PC-9 (cell line): ENCODE results near the gene MSI2.

Experiments
- EZH2 ChIP-seq: fragments of 200-600 bp; sonication (generic); IDR thresholded peaks from 2 replicates; pipeline ENCODE4 v1.8.0; 2017; ENCODE audit warnings: antibody characterized with exemption, low read depth
- TF ChIP-seq, protein P1 (sequence below): fragments of 200-600 bp; sonication (generic); conservative IDR thresholded peaks from 2 replicates; pipeline ENCODE4 v1.6.1; 2017; ENCODE audit warnings: mixed run types, antibody characterized with exemption, mild to moderate bottlenecking, moderate library complexity

DNA sequence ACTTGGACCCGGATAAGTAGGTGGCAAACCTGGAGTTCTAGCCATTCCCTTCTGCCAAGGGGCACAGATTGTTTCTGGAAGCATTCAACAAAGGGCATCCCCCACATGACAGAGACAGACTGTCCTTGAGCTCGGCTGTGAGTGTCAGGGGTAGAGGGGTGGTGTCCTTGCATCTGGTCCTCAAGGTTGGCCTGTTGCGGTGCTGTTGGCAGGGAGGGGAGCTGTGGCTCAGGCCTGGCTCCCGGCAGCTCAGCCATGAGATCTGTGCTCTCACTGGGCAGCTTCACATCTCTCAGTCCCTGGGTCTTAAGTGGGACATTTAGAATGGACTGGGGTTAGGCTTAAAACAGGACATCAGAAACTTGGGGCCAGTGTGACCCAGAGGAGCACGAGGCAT lies 468.4 kb downstream of the MSI2 start:
- TF ChIP-seq EZH2: no peak
- TF ChIP-seq, protein P1, sequence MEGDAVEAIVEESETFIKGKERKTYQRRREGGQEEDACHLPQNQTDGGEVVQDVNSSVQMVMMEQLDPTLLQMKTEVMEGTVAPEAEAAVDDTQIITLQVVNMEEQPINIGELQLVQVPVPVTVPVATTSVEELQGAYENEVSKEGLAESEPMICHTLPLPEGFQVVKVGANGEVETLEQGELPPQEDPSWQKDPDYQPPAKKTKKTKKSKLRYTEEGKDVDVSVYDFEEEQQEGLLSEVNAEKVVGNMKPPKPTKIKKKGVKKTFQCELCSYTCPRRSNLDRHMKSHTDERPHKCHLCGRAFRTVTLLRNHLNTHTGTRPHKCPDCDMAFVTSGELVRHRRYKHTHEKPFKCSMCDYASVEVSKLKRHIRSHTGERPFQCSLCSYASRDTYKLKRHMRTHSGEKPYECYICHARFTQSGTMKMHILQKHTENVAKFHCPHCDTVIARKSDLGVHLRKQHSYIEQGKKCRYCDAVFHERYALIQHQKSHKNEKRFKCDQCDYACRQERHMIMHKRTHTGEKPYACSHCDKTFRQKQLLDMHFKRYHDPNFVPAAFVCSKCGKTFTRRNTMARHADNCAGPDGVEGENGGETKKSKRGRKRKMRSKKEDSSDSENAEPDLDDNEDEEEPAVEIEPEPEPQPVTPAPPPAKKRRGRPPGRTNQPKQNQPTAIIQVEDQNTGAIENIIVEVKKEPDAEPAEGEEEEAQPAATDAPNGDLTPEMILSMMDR: no peak
